Left ventricle myocardium inferior (tissue), 1 donor: Measurements from ENCODE around the gene C1orf167. TPM values are rescaled to one million over a fixed set of nuclear protein-coding genes. Genes with fewer than 3 reads are reported as not detected.

Source experiments
- DNase-seq: peaks from one replicate; pipeline ENCODE4 v3.0.0-alpha.2; 2020
- H3K27ac ChIP-seq: fragments of 200-600 bp; replicated peaks from 2 replicates; pipeline ENCODE4 v1.8.0; 2021
- H3K27me3 ChIP-seq: fragments of 200-600 bp; 2 replicates; pipeline ENCODE4 v1.8.0; 2021; ENCODE audit warnings: low read depth
- H3K36me3 ChIP-seq: fragments of 200-600 bp; 2 replicates; pipeline ENCODE4 v1.8.0; 2021
- H3K4me1 ChIP-seq: fragments of 200-600 bp; 2 replicates; pipeline ENCODE4 v1.8.0; 2021
- H3K4me3 ChIP-seq: fragments of 200-600 bp; 2 replicates; pipeline ENCODE4 v1.8.0; 2021; ENCODE audit warnings: mild to moderate bottlenecking, moderate library complexity
- H3K9me3 ChIP-seq: fragments of 200-600 bp; replicated peaks from 2 replicates; pipeline ENCODE4 v1.8.0; 2021
- CTCF ChIP-seq: fragments of 200-600 bp; IDR thresholded peaks from 2 replicates; pipeline ENCODE4 v1.8.0; 2021; ENCODE audit warnings: antibody characterized with exemption, mild to moderate bottlenecking, borderline replicate concordance
- intact Hi-C: fragments of 100-400 bp; cut with micrococcal nuclease; formaldehyde crosslinking; loops from one replicate; pipeline ENCODE4 v1.11.0; 2022
- total RNA-seq: library from RNA; stranded (reverse); fragmentation: NEBNext Ultra II Directional; extraction: Animal tissue kit (Norgen Biotek cat#: 25700); gene quantifications from one replicate; pipeline ENCODE4 v1.2.1, GENCODE V29; 2021
- donor health status: DM: no; HTN: yes; CAD: no; lungs with severe emphysema.

C1orf167 gene
- total RNA-seq, 1 donor from 2014 or later = 2.5 TPM

- Histone ChIP-seq H3K36me3 (no peaks in the 10 kb centered on the region), H3K4me3 (peak overlapping the region; percentile 54), H3K4me1 (peaks cover 10% of the 10 kb centered on the region), H3K9me3 (no peaks in the 10 kb centered on the region), H3K27ac (peak overlapping the region; percentile 12), H3K27me3 (peaks cover 31% of the 10 kb centered on the region)
- intact Hi-C loops = loop anchor here (10.0 kb wide), 1 partner anchor 65 kb away; the partner anchor contains the start of genes FBXO2 and FBXO44
- TF ChIP-seq CTCF = peak; percentile 98
- DNase-seq = peak; percentile 84
Observed at GRCh38 chr1:11719313-11720032, 42.5 kb upstream of the C1orf167 start.

- no peak for DNase-seq
- H3K4me3 ChIP-seq = peak overlapping the region; percentile 54
- peaks cover 26% of the 10 kb centered on the region for H3K27me3 ChIP-seq
- TF ChIP-seq CTCF = peak; percentile 42
- H3K4me1 ChIP-seq = peaks cover 10% of the 10 kb centered on the region
- no peak overlapping the region for H3K27ac ChIP-seq
- no peaks in the 10 kb centered on the region for H3K36me3 ChIP-seq
- intact Hi-C loops = loop anchor here (10.0 kb wide), 1 partner anchor 65 kb away; the partner anchor contains the start of genes FBXO2 and FBXO44
- H3K9me3 ChIP-seq = no peaks in the 10 kb centered on the region
Observed at GRCh38 chr1:11720033-11720376, 42.0 kb upstream of the C1orf167 start.

- H3K27ac ChIP-seq = no peak overlapping the region
- H3K36me3 ChIP-seq = no peaks in the 10 kb centered on the region
- peaks cover 10% of the 10 kb centered on the region for H3K4me1 ChIP-seq
- no peaks in the 10 kb centered on the region for H3K9me3 ChIP-seq
- DNase-seq = no peak
- intact Hi-C loops = loop anchor here (10.0 kb wide), 1 partner anchor 66 kb away; the partner anchor contains the start of genes FBXO2 and FBXO44
- TF ChIP-seq CTCF = no peak
- no peak overlapping the region for H3K4me3 ChIP-seq
- peaks cover 21% of the 10 kb centered on the region for H3K27me3 ChIP-seq
Observed at GRCh38 chr1:11720525-11720924, 41.5 kb upstream of the C1orf167 start.

- intact Hi-C loops = loop anchor here (10.0 kb wide), 1 partner anchor 67 kb away; the partner anchor contains the start of genes FBXO2 and FBXO44
- peaks cover 13% of the 10 kb centered on the region for H3K27me3 ChIP-seq
- H3K36me3 ChIP-seq = no peaks in the 10 kb centered on the region
- no peaks in the 10 kb centered on the region for H3K9me3 ChIP-seq
- H3K27ac ChIP-seq = no peak overlapping the region
- no peak for TF ChIP-seq CTCF
- DNase-seq = no peak
- H3K4me3 ChIP-seq = no peak overlapping the region
- peaks cover 10% of the 10 kb centered on the region for H3K4me1 ChIP-seq
Observed at GRCh38 chr1:11721311-11721710, 40.7 kb upstream of the C1orf167 start.

- no peak for TF ChIP-seq CTCF
- intact Hi-C loops = loop anchor here (10.0 kb wide), 1 partner anchor 68 kb away; the partner anchor contains the start of genes FBXO2 and FBXO44
- peaks cover under 1% of the 10 kb centered on the region for H3K27me3 ChIP-seq
Observed at GRCh38 chr1:11722538-11722937, 39.5 kb upstream of the C1orf167 start.

More at GRCh38 chr1:11722538-11722937, 39.5 kb upstream of the C1orf167 start:
- no peak for DNase-seq
- H3K9me3 ChIP-seq = no peaks in the 10 kb centered on the region
- H3K27ac ChIP-seq = no peak overlapping the region
- no peaks in the 10 kb centered on the region for H3K36me3 ChIP-seq
- peaks cover 10% of the 10 kb centered on the region for H3K4me1 ChIP-seq
- no peak overlapping the region for H3K4me3 ChIP-seq
